ENCODE measurements around the gene MLLT3.

DNA sequence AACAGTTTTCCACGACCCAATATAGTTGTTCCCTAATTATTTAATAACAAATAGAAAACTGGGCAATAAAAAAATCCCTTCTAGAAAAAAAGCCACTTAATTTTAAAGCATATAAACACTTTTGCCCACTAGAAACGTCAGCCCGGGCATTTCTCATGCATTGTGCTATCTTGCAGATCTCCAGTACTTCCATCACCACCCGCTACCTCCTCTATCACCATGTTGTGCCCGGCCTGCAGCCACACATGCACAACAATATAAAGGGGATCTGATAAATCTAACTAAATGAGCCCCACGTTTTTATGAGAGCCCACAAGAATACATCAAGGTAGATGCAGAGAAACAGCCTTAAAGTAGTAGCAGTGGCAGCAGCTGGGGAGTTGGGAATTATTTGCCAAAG lies 272.7 kb downstream of the MLLT3 start:
- TF ChIP-seq POLR2A (IDR thresholded peaks at IDR 0.05; ENCODE audit: low read depth, low read length), result no peak
- no peak for TF ChIP-seq POLR2AphosphoS5 (IDR thresholded peaks at IDR 0.05; ENCODE audit: low read depth, low read length)

Measured in GM12892 (cell line).